CD4-positive, alpha-beta T cell treated with Interleukin-21 for 1 hour (primary cell): ENCODE measurements around the gene GUCA2B.

Experiments
- DNase-seq: peaks from one replicate; pipeline ENCODE4 v3.0.0-alpha.2; 2020

The GUCA2B gene

DNA sequence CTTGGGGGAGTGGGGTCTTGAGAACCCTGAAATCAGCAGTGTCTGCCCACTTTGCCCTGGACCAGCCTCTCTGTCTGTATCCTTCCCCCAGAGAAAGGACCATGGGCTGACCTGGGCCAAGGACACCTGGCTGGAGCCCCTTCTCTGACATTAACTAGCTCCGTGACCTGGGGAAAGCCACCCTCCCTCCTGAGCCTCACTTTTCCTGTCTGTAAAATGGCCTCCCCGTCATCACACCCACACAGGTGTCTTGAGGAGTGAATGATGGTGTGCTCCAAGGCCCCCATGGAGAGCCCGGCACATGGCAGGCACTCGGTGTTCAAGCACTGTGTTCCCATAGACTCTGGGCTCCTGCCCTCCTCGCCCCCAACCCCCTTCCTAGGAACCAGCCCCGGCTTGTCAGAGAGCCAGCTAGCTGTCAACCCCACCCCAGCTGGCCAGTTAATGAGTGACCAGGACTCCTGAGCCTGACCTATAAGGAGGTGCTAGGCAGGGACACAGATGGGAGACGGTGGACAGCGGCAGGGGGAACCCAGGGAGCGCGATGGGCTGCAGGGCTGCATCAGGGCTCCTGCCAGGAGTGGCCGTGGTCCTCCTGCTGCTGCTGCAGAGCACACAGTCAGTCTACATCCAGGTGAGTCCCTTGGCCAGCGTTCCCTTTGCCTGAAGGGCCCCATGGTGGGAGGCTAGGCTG, at the start of gene GUCA2B:
Gene GUCA2B (plus strand): TSS at position 504 of the 694 bp plus-strand sequence. CDS start 41 bp downstream, at position 545.
- no peak for DNase-seq

DNA sequence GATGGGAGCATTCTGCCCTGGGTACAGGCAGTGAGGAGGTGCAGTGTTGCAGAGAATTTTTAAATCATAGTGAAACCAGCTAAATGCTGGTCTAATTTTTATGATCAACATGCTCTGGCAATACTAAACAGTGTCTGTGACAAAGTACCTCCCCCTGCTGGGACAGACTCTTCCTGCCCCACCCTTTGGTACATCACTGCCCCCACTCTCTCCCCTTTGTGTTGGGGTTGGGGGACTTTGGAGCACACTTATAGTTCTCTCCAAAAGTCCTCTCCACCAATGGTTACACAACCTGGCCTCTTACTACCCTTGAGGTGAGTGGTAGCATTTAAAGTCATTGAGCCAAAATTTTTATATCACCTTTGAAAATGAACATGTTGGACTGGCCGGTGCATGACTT, 48.2 kb upstream of the GUCA2B start:
- no peak for DNase-seq

DNA sequence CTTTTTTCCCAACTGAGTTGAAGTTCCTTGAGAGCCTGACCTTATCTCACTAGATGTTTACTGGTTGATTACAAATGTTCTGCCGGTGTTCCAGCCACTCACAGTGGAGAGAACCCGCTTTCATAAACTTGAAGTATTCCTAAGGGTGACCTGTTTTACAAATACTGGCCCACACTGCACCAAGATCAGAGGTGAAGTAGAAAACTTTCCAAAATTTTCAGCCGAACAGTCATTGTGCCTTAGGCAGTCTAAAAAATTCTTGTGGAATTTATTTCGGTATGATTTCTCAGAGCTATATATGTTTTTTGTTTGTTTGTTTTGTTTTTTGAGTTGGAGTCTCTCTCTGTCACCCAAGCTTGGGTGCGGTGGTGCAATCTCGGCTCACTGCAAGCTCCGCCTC, 44.9 kb upstream of the GUCA2B start:
- DNase-seq: no peak

DNA sequence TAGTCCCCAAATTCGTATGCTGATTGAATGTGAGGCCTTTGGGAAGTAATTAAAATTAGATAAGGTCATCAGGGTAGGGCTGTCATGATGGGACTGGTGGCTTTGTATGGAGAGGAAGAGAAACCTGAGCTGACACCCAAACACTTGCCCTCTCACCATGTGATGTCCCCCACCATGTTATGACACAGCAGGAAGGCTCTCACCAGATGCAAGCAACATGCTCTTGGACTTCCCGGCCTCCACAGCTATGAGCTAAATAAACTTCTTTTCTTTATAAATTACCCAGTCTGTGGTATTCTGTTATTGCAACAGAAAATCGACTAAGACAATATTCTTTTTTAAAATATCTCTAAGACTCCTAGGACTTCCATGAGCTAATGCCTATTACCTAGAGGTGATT, 43.6 kb upstream of the GUCA2B start:
- DNase-seq: no peak

DNA sequence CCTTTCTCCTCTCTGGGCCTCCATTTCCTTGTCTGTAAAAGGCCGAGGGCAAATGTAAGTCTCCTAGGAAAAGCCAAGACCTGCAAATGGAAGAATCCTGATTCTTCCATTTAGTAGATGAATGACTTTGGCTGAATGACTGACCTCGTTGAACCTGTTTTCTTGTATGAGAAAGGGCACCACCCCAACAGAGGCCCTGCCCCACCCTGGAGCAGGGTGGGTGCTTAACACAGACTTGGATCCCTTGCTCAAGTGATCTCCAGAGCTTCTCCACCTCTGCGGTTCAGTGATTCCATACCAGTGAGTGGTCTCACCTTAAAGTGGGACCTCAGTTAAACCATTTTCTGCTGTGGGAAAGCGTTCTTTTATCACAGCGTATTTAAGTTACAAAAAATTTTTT, 39.0 kb upstream of the GUCA2B start:
- DNase-seq: no peak

DNA sequence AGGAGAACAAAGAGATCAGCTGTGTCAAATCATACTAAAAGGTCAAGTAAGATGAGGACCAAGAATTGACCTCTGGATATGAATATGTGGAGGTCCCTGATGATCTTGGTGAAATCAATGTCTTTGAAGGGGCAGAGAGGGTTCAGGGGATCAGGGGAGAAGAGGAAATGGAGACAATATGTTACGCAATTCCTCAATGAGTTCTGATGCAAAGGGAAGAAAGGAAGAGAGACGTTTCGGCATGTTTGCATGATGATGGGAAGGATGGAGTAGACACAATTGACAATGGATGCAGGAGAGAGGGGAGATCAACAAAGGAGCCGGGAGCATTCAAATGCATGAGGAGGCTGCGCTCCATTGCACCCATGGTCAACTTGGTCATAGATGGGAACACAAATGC, 36.0 kb upstream of the GUCA2B start:
- DNase-seq: no peak

DNA sequence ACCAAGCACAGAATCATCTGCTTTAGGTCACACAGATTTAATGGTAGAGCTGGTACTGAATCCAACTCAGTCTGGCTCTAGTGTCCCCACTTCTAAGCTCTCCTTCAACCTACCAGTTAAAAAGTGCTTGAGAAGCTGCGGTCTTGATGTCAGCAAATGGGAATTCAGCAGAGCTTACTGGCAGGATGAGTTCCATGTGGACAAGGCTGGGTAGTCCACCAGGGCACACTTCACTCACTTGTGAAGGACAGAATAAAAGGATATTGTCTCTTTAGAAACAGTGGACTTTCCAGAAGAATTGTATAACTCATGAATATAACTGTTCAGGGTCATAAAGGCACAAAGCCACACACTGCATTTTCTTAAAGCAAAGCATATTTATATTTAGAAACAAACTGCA, 35.1 kb upstream of the GUCA2B start:
- DNase-seq: no peak

DNA sequence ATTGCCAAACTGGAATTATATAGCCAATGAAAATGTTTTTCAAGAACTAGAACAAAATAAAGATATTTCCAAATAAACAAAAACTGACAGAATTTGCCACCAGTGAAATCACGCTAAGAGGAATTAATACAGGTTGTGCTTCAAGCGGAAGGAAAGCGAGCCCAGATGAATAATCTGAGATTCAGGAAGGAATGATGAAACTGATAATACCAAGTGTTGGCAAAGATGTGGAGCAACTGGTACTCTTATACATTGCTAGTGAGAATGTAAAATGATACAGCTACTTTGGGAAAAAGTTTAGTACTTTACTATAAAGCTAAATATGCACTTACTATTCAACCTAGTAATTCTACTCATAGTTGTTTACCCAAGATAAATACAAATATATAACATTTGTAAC, 30.8 kb upstream of the GUCA2B start:
- DNase-seq: no peak

DNA sequence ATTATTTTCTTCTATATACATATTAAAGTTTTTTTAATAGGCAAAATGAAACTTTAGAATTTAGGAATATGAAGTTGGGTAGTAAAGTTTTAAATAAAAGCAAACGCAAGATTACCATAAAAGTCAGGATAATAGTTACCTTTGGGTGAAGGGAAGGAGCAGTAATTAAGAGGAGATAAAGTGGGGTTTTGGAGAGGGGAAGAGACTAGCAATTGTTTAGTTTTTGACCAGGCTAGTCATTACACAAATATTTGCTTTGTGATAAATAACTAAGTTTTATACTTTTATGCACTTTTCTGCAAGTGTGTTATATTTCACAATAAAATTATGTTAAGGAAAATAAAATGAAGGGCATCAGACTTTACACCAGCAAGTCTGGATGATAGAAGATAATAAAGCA, 27.7 kb upstream of the GUCA2B start:
- no peak for DNase-seq

DNA sequence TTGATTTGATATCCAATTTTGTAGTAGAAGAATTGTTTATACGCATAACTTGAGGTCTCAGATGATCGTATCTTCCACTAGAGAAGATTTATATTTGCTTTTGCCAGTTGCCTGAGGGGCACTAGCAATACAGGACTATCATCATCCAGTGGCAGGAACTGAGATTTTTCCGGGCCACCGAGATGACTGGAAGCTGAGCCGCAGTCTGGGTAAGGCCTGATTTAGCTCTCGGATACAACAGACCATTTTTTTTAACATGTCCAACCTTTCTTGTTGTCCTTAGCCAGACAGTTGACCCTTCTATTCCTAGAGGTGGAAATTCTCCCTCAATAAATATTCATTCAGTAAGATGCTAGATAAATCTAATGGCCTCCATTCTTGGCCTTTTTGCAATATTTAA, 25.4 kb upstream of the GUCA2B start:
- DNase-seq: no peak

DNA sequence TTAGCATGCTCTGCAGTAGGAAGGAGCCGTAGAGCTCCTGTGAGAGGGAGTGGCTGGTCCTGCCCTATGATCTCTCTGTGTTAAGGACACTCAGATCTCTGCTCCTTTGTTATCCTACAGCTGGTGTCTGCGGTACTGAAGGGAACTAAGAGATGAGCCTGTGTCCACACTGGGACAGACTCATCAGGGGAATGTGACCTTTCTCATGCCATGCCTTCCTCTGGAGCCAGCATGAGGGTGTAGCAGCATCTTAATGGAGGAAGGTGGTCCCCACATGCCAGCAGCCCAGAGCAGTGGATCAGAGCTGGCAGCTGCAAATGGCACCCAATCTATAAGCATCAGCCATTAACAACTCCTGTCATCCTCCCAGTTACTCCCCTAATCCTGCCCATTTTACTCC, 24.7 kb upstream of the GUCA2B start:
- DNase-seq: no peak

DNA sequence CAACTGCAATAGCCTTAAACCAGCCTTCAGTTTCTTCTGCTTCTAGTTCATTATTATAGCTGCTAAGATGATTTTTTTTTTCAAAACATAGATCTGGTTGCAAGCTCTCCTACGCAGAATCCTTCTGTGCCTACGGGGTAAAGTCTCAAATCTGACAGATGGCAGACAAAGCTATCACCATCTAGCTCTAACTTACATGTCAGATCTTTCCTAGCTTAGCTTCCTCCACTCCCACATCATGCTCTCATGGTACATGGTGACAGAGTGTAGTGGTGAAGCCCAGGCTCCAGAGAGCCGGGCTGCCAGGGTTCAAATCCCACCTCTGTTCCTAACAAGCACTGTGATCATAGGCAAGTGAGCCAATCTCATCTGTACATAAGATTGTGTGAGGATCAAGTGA, 24.2 kb upstream of the GUCA2B start:
- DNase-seq: no peak

DNA sequence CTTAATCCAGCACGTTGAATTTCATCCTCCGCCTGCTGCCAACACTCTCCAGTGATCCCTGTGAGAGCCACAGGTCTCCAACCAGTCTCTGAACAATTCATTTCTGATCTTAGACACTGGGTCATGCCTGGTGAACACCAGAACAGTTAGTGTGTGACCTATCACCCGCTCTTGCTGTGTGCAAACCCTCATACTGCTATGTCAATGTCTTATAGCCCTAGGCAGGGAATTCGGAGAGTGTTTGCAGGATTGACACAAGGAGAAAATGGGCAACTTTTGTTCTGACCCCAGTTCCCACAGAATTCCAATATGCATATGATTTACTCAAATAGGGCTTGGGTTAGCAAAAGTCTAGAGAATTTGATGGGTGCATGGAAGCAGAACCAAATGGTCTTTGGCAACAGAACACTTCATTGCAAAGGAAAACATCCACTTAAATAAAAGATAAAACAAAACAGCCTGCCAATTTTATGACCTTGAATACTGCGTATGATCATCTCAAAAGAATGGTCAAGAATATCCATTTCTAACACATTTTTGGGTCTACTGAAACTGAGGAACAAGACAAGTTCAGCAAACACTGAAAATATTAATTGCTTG, 23.0 kb upstream of the GUCA2B start:
- DNase-seq: no peak

DNA sequence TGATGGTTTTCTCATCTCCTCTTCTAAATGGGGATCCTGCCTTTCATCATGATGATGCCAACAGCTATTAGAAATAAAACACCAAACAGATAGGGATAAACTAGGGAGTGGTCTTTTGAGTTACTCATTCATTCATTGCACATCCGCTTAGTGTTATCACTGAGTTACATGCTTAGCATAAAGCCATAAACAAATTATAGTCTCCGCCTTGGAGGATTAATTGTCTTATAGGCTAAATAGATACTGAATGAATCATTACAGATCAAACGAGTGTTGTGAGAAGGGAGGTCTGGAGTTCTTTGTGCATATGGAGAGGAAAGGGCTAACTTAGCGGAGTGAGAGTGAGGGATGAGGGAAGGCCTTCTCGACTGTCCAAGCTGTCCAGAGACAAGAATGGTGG, 19.8 kb upstream of the GUCA2B start:
- DNase-seq: no peak

DNA sequence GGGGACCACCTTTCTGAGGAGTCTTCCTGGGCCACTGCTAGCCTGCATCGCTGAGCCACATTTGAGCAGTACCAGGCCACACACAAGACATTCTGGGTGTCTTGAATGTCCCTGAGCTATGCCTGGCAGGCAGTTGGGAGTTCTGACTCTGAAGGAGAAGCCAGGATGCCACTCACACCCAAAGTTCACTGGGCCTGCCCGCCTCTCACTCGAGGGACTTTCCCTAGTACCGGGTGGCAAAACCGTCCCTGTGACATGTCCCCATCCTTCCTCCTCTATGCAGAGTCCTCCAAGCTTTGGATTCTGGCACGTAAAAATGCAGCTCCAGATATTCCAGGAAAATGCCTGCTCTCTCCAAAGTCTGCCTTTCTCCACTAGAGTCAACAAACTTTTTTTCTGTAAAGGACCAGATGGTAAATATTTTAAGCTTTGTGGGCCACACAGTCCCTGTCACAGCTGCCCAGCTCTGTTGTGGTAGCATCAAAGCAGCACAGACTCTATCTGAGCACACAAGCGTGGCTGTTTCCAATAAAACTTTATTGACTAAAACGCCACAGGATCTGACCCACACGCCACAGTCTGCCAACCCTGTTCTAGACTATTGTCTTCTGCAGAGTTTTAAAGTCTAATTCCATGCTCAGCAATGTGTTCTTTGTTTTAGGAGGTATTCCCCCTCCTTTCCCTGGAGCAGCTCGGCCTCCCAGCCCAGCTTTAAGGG, 19.2 kb upstream of the GUCA2B start:
- DNase-seq: no peak

DNA sequence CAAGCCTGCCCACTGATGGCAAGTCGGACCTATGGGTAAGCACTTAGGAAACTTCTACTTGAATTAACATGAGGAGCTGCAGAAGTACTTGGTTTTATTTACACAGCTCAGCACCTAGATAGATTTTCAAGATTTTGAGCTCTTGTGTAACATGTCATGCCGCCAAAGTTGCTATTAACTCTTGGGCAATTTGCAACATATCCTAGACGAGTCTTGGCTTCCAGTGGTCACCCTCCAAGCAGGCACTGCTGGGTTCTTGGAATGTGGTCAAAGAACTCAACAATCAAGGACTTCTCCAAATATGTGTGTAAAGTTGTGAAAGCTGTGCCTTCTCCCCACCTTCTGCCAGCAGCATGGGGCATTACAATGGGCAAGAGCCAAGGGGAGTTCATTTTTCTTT, 17.8 kb upstream of the GUCA2B start:
- DNase-seq: no peak

DNA sequence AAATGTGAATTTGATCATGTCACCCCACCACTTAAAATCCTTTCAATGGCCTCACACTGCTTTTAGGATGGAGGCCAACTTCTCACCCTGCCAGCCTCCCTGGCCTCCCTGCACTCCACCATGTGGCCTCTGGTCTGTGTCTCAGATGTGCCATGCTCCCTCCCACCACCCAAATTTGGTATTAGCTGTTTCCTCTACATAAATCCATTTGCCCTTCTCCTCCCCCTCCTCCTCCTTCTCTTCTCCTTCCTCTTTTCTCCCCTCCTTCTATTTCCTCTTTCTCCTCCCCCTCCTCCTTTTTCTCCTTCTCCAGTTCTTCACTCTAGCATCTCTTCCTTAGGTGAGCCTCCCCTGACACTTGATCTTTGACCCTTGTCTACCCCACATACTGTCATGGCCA, 16.7 kb upstream of the GUCA2B start:
- DNase-seq: no peak

DNA sequence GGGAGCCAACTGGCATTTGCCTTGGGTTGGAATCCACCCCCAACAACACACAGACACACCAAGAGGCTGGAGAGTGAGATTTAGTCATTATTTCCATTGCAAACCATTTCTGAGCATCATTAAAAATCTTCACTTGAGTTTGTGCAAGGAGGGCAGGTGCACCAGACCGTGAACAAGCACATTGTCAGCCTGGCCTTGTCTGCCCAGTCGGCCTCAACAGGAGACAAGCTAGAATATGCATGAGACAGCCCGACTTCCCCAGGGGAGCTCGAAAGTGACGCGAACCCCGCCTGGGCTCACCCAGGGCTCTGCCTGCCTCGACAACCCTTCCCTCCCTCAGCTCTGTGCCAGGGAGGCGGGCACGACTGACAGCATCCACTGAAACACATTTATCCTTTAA, 15.4 kb upstream of the GUCA2B start:
- DNase-seq: no peak

DNA sequence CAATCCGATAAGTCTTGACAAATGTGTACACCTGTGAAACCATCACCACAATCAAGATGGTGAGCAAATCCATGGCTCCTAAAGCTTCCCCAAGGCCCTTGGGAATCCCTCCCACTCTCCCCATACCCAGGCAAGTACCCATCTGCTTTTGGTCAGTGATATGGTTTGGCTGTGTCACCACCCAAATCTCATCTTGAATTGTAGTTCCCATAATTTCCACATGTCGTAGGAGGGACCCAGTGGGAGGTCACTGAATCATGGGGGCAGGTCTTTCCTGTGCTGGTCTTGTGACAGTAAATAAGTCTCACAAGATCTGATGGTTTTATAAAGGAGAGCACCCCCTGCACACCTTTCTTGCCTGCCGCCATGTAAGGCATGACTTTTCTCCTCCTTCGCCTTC, 14.6 kb upstream of the GUCA2B start:
- no peak for DNase-seq

DNA sequence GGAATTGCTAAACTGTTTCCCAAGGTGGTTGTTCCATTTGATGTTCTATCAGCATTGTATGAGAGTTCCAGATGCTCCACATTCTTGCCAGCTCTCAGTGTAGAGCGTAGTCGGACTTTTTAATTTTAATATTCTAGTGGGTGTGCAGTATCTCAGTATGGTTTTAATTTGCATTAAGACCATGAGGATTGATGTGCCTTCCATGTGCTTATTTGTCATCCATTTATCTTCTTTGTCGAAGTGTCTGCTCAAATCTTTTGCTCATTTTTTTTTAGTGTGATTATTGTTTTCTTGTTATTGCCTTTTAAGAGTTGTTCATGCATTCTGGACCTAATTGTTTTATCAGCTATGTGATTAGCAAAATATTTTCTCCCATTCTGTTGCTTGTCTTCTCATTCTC, 13.8 kb upstream of the GUCA2B start:
- DNase-seq: no peak

DNA sequence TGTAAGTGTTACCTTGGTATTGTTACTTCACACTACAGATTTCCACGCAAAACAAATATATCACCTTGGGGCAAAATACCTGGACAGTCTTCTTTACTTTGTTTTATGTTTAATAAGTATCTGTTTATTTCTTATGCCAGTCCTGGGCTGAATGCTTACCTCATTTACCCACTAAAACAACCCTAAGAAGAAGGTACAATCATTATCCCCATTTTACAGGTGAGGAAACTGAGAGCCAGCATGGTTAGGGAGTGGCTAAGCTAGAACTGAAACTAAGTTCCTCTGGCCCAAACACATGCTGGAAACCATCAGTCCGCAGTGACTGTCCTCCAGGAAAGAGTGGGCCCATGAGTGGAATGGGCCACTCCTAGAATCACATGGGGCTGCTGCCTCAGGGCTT, 13.0 kb upstream of the GUCA2B start:
- no peak for DNase-seq

DNA sequence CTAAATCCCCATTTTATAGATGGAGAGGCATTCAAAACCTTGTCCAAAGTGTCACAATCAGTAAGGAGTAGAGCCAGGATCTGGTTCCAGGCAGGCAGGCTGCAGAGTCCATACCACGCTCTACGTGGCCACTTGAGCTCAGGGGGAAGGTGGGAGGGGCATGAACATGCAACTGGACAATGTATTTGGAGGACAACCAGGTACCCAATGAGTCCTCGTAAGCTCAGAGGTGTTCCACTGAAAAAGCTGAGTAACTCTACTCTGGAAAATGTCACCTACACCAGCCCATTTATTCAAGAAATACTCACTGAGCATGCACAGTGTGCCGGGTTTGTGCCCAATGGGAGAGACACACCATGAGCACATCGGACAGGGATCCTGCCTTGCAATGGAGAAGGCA, 11.2 kb upstream of the GUCA2B start:
- DNase-seq: no peak

DNA sequence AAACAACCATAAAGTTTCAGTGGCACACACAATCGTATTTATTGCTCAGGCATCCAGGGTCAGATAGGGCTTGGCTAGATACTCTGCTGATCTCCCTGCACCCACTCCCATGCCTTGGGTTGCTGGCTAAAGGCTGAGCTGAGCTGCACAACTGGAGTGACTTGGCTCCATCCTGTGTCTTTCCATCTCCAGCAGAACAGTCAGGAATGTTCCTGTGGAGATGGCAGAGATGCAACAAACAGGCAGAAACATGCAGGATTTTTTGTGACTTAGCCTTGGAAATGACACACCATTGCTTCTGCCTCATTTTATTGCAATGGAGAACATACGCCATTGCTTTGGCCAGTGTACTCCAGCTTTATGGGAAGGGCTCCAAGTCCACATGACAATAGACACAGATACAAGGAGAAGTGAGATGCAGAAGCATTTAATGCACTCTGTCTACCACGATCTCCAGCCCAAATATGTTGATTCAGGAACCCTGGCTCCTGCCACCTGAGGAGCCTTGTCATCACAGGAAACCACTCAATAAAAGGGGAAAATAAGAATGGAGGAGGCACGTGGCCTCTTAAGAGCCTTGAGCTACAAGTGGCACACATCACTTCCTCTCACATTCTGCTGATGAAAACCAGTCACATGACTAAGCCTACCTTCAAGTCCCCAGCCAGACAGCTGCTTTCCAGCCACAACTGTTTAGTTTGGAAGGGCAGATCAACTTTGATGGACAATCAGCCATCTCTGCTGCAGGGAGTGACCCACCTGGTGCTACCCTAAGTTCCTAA, 10.1 kb upstream of the GUCA2B start:
- DNase-seq: no peak
